Loucy (cell line): Measurements from ENCODE around the gene SPTLC1.

Experiments used
- EZH2phosphoT487 ChIP-seq: fragments of 200-600 bp; IDR thresholded peaks from 2 replicates; pipeline ENCODE4 v1.6.1; 2018; ENCODE audit warnings: antibody characterized with exemption, mild to moderate bottlenecking, moderate library complexity, borderline replicate concordance
- TF ChIP-seq, protein P1 (sequence below): fragments of 200-600 bp; sonication (generic); conservative IDR thresholded peaks from 2 replicates; pipeline ENCODE4 v1.5.1; 2014; ENCODE audit warnings: mild to moderate bottlenecking, antibody characterized with exemption, low read length

DNA sequence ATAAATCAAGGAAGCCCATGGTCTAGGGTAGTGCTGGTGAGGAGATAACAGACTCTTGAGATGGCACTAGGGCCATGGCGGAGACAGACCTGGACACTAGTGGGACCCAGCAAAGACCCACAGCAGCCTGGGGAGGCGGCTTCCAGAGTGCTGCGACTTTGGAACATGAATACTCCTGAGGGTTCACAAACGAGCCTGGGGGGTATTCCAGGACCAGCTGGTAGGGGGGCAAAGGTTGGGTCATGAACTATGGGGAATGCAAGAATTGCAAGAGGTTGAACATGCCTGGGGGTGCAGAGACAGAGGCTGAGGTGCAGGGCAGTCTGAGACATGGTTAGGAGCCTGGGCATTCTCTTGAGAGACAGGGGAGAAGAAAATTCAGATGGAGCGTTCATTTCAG is 43.8 kb upstream of the SPTLC1 start:
- TF ChIP-seq, protein P1, sequence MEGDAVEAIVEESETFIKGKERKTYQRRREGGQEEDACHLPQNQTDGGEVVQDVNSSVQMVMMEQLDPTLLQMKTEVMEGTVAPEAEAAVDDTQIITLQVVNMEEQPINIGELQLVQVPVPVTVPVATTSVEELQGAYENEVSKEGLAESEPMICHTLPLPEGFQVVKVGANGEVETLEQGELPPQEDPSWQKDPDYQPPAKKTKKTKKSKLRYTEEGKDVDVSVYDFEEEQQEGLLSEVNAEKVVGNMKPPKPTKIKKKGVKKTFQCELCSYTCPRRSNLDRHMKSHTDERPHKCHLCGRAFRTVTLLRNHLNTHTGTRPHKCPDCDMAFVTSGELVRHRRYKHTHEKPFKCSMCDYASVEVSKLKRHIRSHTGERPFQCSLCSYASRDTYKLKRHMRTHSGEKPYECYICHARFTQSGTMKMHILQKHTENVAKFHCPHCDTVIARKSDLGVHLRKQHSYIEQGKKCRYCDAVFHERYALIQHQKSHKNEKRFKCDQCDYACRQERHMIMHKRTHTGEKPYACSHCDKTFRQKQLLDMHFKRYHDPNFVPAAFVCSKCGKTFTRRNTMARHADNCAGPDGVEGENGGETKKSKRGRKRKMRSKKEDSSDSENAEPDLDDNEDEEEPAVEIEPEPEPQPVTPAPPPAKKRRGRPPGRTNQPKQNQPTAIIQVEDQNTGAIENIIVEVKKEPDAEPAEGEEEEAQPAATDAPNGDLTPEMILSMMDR = no peak
- TF ChIP-seq EZH2phosphoT487 = no peak
